Measurements from ENCODE around the gene QKI.

DNA sequence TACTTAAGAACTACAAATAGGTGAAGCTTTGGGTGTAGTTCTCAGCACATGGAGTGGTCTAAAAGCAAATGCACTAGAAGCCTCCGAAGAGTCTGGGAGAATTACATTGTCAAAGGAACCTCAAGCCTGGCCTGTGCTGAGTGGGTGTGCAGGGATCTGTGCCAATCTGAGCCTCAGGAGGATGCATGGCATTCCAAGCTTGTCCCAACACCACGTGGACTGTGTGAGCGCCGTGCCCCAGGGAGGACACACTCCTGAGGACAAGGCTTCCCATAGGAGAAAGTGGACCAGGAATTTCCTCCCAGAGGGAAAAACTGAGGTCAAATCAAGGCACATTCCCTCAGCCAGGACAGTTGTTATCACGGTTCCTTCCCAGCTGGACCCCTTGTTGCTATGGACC is 185.8 kb downstream of the QKI start:
- no peak for TF ChIP-seq GATA2 (IDR thresholded peaks at IDR 0.05; ENCODE audit: low read depth, low read length)
- no peak for TF ChIP-seq GATA3 (IDR thresholded peaks at IDR 0.05; ENCODE audit: low read depth, low read length)

Measured in SH-SY5Y (cell line).